GM12878 (cell line): ENCODE data around the gene CDC20B.

ENCODE experiments used
- BCL11A ChIP-seq: IDR thresholded peaks from 2 replicates; pipeline ENCODE4 v1.6.1; 2011; ENCODE audit warnings: low read depth, low read length
- CBX3 ChIP-seq: fragments of 200-600 bp; sonication (generic); IDR thresholded peaks from 2 replicates; pipeline ENCODE4 v1.6.1; 2016; ENCODE audit warnings: low read depth, borderline replicate concordance
- CTCF ChIP-seq, 3 experiments: IDR thresholded peaks in 2 of 3; conservative IDR thresholded peaks in 1 of 3; 2 replicates each; pipeline ENCODE4 v1.5.1; 2011; ENCODE audit warnings: low read depth in 3 of 3, low read length in 3 of 3, mild to moderate bottlenecking in 3 of 3, control low read depth in 2 of 3, moderate library complexity in 2 of 3, inconsistent platforms in 1 of 3, mixed read lengths in 1 of 3; ENCODE audit not compliant: control insufficient read depth in 2 of 3, insufficient read depth in 1 of 3; ENCODE audit errors: extremely low read depth in 1 of 3
- E4F1 ChIP-seq: fragments of 450-650 bp; IDR thresholded peaks from 2 replicates; pipeline ENCODE4 v1.6.1; 2018; ENCODE audit warnings: borderline replicate concordance, mild to moderate bottlenecking; ENCODE audit not compliant: partially characterized antibody
- EP300 ChIP-seq, 2 experiments: fragments of 150-350 bp in 1 of 2; IDR thresholded peaks; 2 replicates each; pipeline ENCODE4 v1.6.1; 2011 to 2012; ENCODE audit warnings: low read depth in 2 of 2, low read length in 2 of 2, borderline replicate concordance in 1 of 2, improper control_type of control experiment in 1 of 2, inconsistent platforms in 1 of 2; ENCODE audit not compliant: control insufficient read depth in 1 of 2
- FOXM1 ChIP-seq: IDR thresholded peaks from 2 replicates; pipeline ENCODE4 v1.6.1; 2012; ENCODE audit warnings: low read depth, mild to moderate bottlenecking, inconsistent platforms, low read length, moderate library complexity
- MLLT1 ChIP-seq: fragments of 450-650 bp; IDR thresholded peaks from 2 replicates; pipeline ENCODE4 v1.6.1; 2016; ENCODE audit warnings: mild to moderate bottlenecking
- NFIC ChIP-seq: IDR thresholded peaks from 2 replicates; pipeline ENCODE4 v1.6.1; 2012; ENCODE audit warnings: low read depth, mild to moderate bottlenecking, inconsistent platforms, low read length, moderate library complexity
- NFYB ChIP-seq: IDR thresholded peaks from 2 replicates; pipeline ENCODE4 v1.6.1; 2011; ENCODE audit warnings: low read depth, mild to moderate bottlenecking, low read length, improper control_type of control experiment, moderate library complexity; ENCODE audit not compliant: insufficient read depth
- POLR2A ChIP-seq: IDR thresholded peaks from 2 replicates; pipeline ENCODE4 v1.6.1; 2011; ENCODE audit warnings: low read depth, mild to moderate bottlenecking, low read length
- TCF3 ChIP-seq: IDR thresholded peaks from 2 replicates; pipeline ENCODE4 v1.6.1; 2012; ENCODE audit warnings: low read depth, mild to moderate bottlenecking, low read length, borderline replicate concordance; ENCODE audit not compliant: insufficient read depth
- USF2 ChIP-seq: IDR thresholded peaks from 2 replicates; pipeline ENCODE4 v1.6.1; 2011; ENCODE audit warnings: low read depth, low read length, improper control_type of control experiment, borderline replicate concordance
- ZNF207 ChIP-seq: fragments of 450-650 bp; IDR thresholded peaks from 2 replicates; pipeline ENCODE4 v1.6.1; 2014; ENCODE audit warnings: antibody characterized with exemption, mild to moderate bottlenecking, borderline replicate concordance

- TF ChIP-seq POLR2A: no peak
- no peak for TF ChIP-seq CTCF (IDR thresholded peaks at IDR 0.05 in 2 of 3, conservative IDR thresholded peaks at IDR 0.05 in 1 of 3; ENCODE audit: control insufficient read depth in 2 of 3, extremely low read depth in 1 of 3, insufficient read depth in 1 of 3, low read depth in 3 of 3, low read length in 3 of 3)
- TF ChIP-seq USF2: no peak
- TF ChIP-seq E4F1: no peak
- TF ChIP-seq BCL11A: no peak
- TF ChIP-seq MLLT1: no peak
- no peak for TF ChIP-seq TCF3
- TF ChIP-seq NFYB: no peak
- no peak for TF ChIP-seq ZNF207
- no peak for TF ChIP-seq EP300 (IDR thresholded peaks at IDR 0.05; ENCODE audit: borderline replicate concordance in 1 of 2, control insufficient read depth in 1 of 2, low read depth in 2 of 2, low read length in 2 of 2)
- no peak for TF ChIP-seq CBX3
- TF ChIP-seq FOXM1: no peak
- TF ChIP-seq NFIC: no peak
Measured at GRCh38 chr5:55113327-55113726, 59.6 kb downstream of the CDC20B start.
